WTC11 (cell line): ENCODE results near the gene AQP7.

Experiments used
- ATF2 ChIP-seq: sonication (generic); formaldehyde crosslinking; IDR thresholded peaks from 2 replicates; pipeline ENCODE4 v1.8.1; 2022; ENCODE audit warnings: low read depth, missing genetic modification reagents, borderline replicate concordance
- CTCF ChIP-seq: fragments of 200-600 bp; IDR thresholded peaks from 2 replicates; pipeline ENCODE4 v1.8.0; 2022; ENCODE audit warnings: antibody characterized with exemption
- FOXP1 ChIP-seq: sonication (generic); formaldehyde crosslinking; IDR thresholded peaks from 2 replicates; pipeline ENCODE4 v1.8.0; 2022; ENCODE audit warnings: missing genetic modification reagents, mild to moderate bottlenecking, moderate library complexity, borderline replicate concordance
- RELA ChIP-seq: sonication (generic); formaldehyde crosslinking; IDR thresholded peaks from 2 replicates; pipeline ENCODE4 v1.8.1; 2022; ENCODE audit warnings: missing genetic modification reagents, mild to moderate bottlenecking, borderline replicate concordance

- TF ChIP-seq CTCF (no peak), ATF2 (CRISPR knock-in tag) (no peak), RELA (CRISPR knock-in tag) (no peak), FOXP1 (no peak)
These were observed 31.5 kb upstream of the AQP7 start for GRCh38 chr9:33433871-33434270.
